DND-41 (cell line): ENCODE results near the gene TCF12.
A peak's percentile ranks its signal among the peaks of the same experiment; 100 is the strongest.

ENCODE experiments used
- ATAC-seq: fragments of 200-7000 bp; cut with Tn5 transposase; 3 replicates; pipeline ENCODE4 v1.9.1; 2021; ENCODE audit warnings: low read depth; ENCODE audit not compliant: insufficient read depth
- DNase-seq: peaks from one replicate; pipeline ENCODE4 v3.0.0-alpha.2; 2020
- H2AFZ ChIP-seq: 2 replicates; pipeline ENCODE4 v1.6.0; 2012; ENCODE audit warnings: low read depth, low read length
- H3K27ac ChIP-seq: 2 replicates; pipeline ENCODE4 v1.5.1; 2012; ENCODE audit warnings: low read length, inconsistent platforms
- H3K27me3 ChIP-seq: fragments of 200-600 bp; sonication (generic); 2 replicates; pipeline ENCODE4 v1.6.0; 2012; ENCODE audit warnings: low read length, mild to moderate bottlenecking, inconsistent platforms; ENCODE audit not compliant: insufficient read depth, poor library complexity
- H3K36me3 ChIP-seq: 2 replicates; pipeline ENCODE4 v1.5.1; 2012; ENCODE audit warnings: low read length, inconsistent platforms; ENCODE audit not compliant: insufficient read depth
- H3K4me1 ChIP-seq: 2 replicates; pipeline ENCODE4 v1.5.1; 2012; ENCODE audit warnings: mild to moderate bottlenecking, low read length; ENCODE audit not compliant: insufficient read depth
- H3K4me2 ChIP-seq: 2 replicates; pipeline ENCODE4 v1.6.0; 2012; ENCODE audit warnings: mild to moderate bottlenecking, moderate library complexity, low read length, inconsistent platforms; ENCODE audit not compliant: insufficient read depth
- H3K4me3 ChIP-seq, 2 experiments: fragments of 200-600 bp in 1 of 2; shearing (Covaris generic) in 1 of 2; 2 replicates each; pipeline ENCODE4 v1.5.1; 2012 to 2016; ENCODE audit warnings: inconsistent platforms in 2 of 2, low read length in 2 of 2, mild to moderate bottlenecking in 2 of 2, low read depth in 1 of 2, moderate library complexity in 1 of 2
- H3K79me2 ChIP-seq: 2 replicates; pipeline ENCODE4 v1.6.0; 2012; ENCODE audit warnings: low read length, inconsistent platforms; ENCODE audit not compliant: insufficient read depth
- H3K9ac ChIP-seq: 2 replicates; pipeline ENCODE4 v1.6.0; 2012; ENCODE audit warnings: low read depth, mild to moderate bottlenecking, inconsistent platforms, low read length, moderate library complexity
- H3K9me3 ChIP-seq: 2 replicates; pipeline ENCODE4 v1.5.1; 2012; ENCODE audit warnings: low read length, moderate library complexity, mild to moderate bottlenecking, inconsistent platforms; ENCODE audit not compliant: insufficient read depth, severe bottlenecking
- H4K20me1 ChIP-seq: 2 replicates; pipeline ENCODE4 v1.6.0; 2012; ENCODE audit warnings: low read length; ENCODE audit not compliant: insufficient read depth
- CTCF ChIP-seq: IDR thresholded peaks from 2 replicates; pipeline ENCODE4 v1.5.1; 2012; ENCODE audit warnings: borderline replicate concordance, low read length, moderate library complexity, mild to moderate bottlenecking; ENCODE audit not compliant: poor library complexity, severe bottlenecking; ENCODE audit errors: extremely low read depth
- EZH2 ChIP-seq: IDR thresholded peaks from 3 replicates; pipeline ENCODE4 v1.6.1; 2012; ENCODE audit warnings: borderline replicate concordance, low read depth, mild to moderate bottlenecking, moderate library complexity, low read length, inconsistent platforms; ENCODE audit not compliant: severe bottlenecking

Gene TCF12

GRCh38 chr15:56969265-56969895 lies 50.9 kb downstream of the TCF12 start:
- no peaks in the 10 kb centered on the region for H3K27me3 ChIP-seq
- no peak overlapping the region for H3K9ac ChIP-seq
- H3K4me1 ChIP-seq = peaks cover 63% of the 10 kb centered on the region
- peaks cover 53% of the 10 kb centered on the region for H4K20me1 ChIP-seq
- peaks cover 99% of the 10 kb centered on the region for H3K79me2 ChIP-seq
- no peak overlapping the region for H2AFZ ChIP-seq
- no peaks in the 10 kb centered on the region for H3K9me3 ChIP-seq
- no peak overlapping the region for H3K27ac ChIP-seq
- no peak overlapping the region for H3K4me2 ChIP-seq
- no peaks in the 10 kb centered on the region for H3K36me3 ChIP-seq
- DNase-seq (no peak), ATAC-seq (no peak)
- TF ChIP-seq CTCF (no peak), EZH2 (no peak)
- H3K4me3 ChIP-seq = no peak overlapping the region

GRCh38 chr15:56971571-56971970 lies 53.1 kb downstream of the TCF12 start:
- no peaks in the 10 kb centered on the region for H3K9me3 ChIP-seq
- TF ChIP-seq EZH2 = no peak
- no peak for TF ChIP-seq CTCF
- H3K4me1 ChIP-seq = peaks cover 66% of the 10 kb centered on the region
- H3K36me3 ChIP-seq = no peaks in the 10 kb centered on the region
- ATAC-seq (no peak), DNase-seq (no peak)
- no peak overlapping the region for H3K9ac ChIP-seq
- H3K4me2 ChIP-seq = no peak overlapping the region
- H3K27me3 ChIP-seq = no peaks in the 10 kb centered on the region
- peaks cover 99% of the 10 kb centered on the region for H3K79me2 ChIP-seq
- no peak overlapping the region for H2AFZ ChIP-seq
- H3K27ac ChIP-seq = peak overlapping the region; percentile 36; the same call in 1 of the 2 replicates
- H4K20me1 ChIP-seq = peaks cover 53% of the 10 kb centered on the region
- H3K4me3 ChIP-seq = no peak overlapping the region

GRCh38 chr15:56972016-56972415 lies 53.6 kb downstream of the TCF12 start:
- Histone ChIP-seq H3K27me3 (no peaks in the 10 kb centered on the region), H3K4me2 (no peak overlapping the region), H3K4me1 (peaks cover 66% of the 10 kb centered on the region), H3K27ac (no peak overlapping the region), H3K9me3 (no peaks in the 10 kb centered on the region), H4K20me1 (peaks cover 54% of the 10 kb centered on the region), H3K4me3 (no peak overlapping the region), H3K36me3 (no peaks in the 10 kb centered on the region), H3K9ac (no peak overlapping the region), H3K79me2 (peaks cover 99% of the 10 kb centered on the region), H2AFZ (no peak overlapping the region)
- no peak for TF ChIP-seq CTCF
- TF ChIP-seq EZH2 = no peak
- no peak for ATAC-seq
- no peak for DNase-seq

- no peaks in the 10 kb centered on the region for H3K36me3 ChIP-seq
- H3K27ac ChIP-seq = no peak overlapping the region
- DNase-seq (no peak), ATAC-seq (peak; percentile 30; the same call in 1 of the 3 replicates)
- H4K20me1 ChIP-seq = peaks cover 55% of the 10 kb centered on the region
- peaks cover 65% of the 10 kb centered on the region for H3K4me1 ChIP-seq
- no peak overlapping the region for H3K9ac ChIP-seq
- no peak overlapping the region for H3K4me2 ChIP-seq
- no peak overlapping the region for H3K4me3 ChIP-seq
- no peaks in the 10 kb centered on the region for H3K27me3 ChIP-seq
- H3K9me3 ChIP-seq = no peaks in the 10 kb centered on the region
- TF ChIP-seq CTCF (no peak), EZH2 (no peak)
- no peak overlapping the region for H2AFZ ChIP-seq
- H3K79me2 ChIP-seq = peaks cover 99% of the 10 kb centered on the region
These were observed 54.0 kb downstream of the TCF12 start for GRCh38 chr15:56972426-56972825.
